K562 (cell line): ENCODE measurements around the gene RHOF. TPM values are rescaled to one million over a fixed set of nuclear protein-coding genes. Genes with fewer than 3 reads are reported as not detected.

Source experiments
- CBX8 ChIP-seq: fragments of 200-600 bp; sonication (generic); IDR thresholded peaks from 2 replicates; pipeline ENCODE4 v1.6.1; 2012; ENCODE audit warnings: borderline replicate concordance, mixed run types, low read depth, mild to moderate bottlenecking, moderate library complexity, mixed read lengths, low read length, control low read depth, inconsistent platforms; ENCODE audit not compliant: poor library complexity, severe bottlenecking; ENCODE audit errors: extremely low read depth
- CEBPB ChIP-seq: fragments of 450-650 bp; IDR thresholded peaks from 2 replicates; pipeline ENCODE4 v1.6.1; 2016; ENCODE audit warnings: missing genetic modification characterization, missing compliant biosample characterization
- FOXO4 ChIP-seq: fragments of 450-650 bp; formaldehyde crosslinking; IDR thresholded peaks from 2 replicates; pipeline ENCODE4 v1.4.0; 2020; ENCODE audit warnings: mild to moderate bottlenecking, moderate library complexity
- GABPB2 ChIP-seq: fragments of 250-450 bp; sonication (Bioruptor Pico); conservative IDR thresholded peaks from 2 replicates; pipeline ENCODE4 v1.5.1; 2021; ENCODE audit warnings: mild to moderate bottlenecking
- PURB ChIP-seq: sonication (generic); formaldehyde crosslinking; IDR thresholded peaks from 2 replicates; pipeline ENCODE4 v1.9.0; 2021; ENCODE audit warnings: low read depth, mild to moderate bottlenecking, missing genetic modification reagents
- RBM39 ChIP-seq: fragments of 200-400 bp; formaldehyde crosslinking; optimal IDR thresholded peaks from 2 replicates; pipeline ENCODE3; 2018; ENCODE audit warnings: low read depth, low read length
- REST ChIP-seq, 2 experiments: fragments of 450-650 bp; formaldehyde crosslinking in 1 of 2; IDR thresholded peaks; 2 replicates each; pipeline versions ENCODE4 v1.4.0 to v1.6.1; 2014 to 2020; ENCODE audit warnings: mild to moderate bottlenecking in 2 of 2, borderline replicate concordance in 1 of 2, low read depth in 1 of 2
- polyA plus RNA-seq, 8 experiments: library from polyadenylated mRNA; depleted of rRNA in 4 of 8; stranded (reverse) in 5 of 8; unstranded in 3 of 8; fragments of >200 nt; fragmentation: Nextera tagmentation in 2 of 8; fragmentation: Illumina TruSeq in 1 of 8; extraction: Ambion mirVana in 2 of 8; extraction: Trizol in 1 of 8; gene quantifications; 2 replicates each; pipeline versions ENCODE4 v1.2.1 to v1.2.3, GENCODE V29; 2011 to 2014; ENCODE audit warnings: inconsistent platforms in 1 of 8, missing spikeins in 1 of 8
- total RNA-seq, 7 experiments: library from RNA; depleted of rRNA in 6 of 7; stranded (reverse); fragments of >200 nt in 6 of 7; fragmentation: Illumina TruSeq in 2 of 7; extraction: Trizol in 2 of 7; gene quantifications; 2 replicates each; pipeline versions ENCODE4 v1.2.1 to v1.2.3, GENCODE V29; 2011 to 2021; ENCODE audit warnings: low replicate concordance in 1 of 7

RHOF gene
- total and polyA plus RNA-seq, 9 of the 15 experiments (the other 6 are each of a cell fraction or from before 2014, with no cell fraction given) = 0.13 to 10.1 (median 4.0) TPM

- TF ChIP-seq REST (IDR thresholded peaks at IDR 0.05; ENCODE audit: borderline replicate concordance) (peak; percentile 63), REST (CRISPR knock-in tag; IDR thresholded peaks at IDR 0.05; ENCODE audit: low read depth) (no peak), CBX8 (no peak), FOXO4 (no peak), CEBPB (tag) (peak; percentile 86), PURB (CRISPR knock-in tag) (no peak), RBM39 (no peak), GABPB2 (CRISPR knock-in tag) (no peak)
Measured at GRCh38 chr12:121799156-121799841, 5.8 kb upstream of the RHOF start (continued).
